K562 (cell line): ENCODE results near the gene SLC12A3. TPM values are rescaled to one million over a fixed set of nuclear protein-coding genes. Genes with fewer than 3 reads are reported as not detected.

Experiments used
- ATAC-seq: fragments of 200-7000 bp; cut with Tn5 transposase; 3 replicates; pipeline ENCODE4 v1.9.1; 2020; ENCODE audit warnings: moderate library complexity
- BruUV-seq: library from RNA; stranded (reverse); fragments of 400-500 nt; replicated peaks from 2 replicates; lab custom pipeline; 2021; lab: Mats Ljungman, UMichigan
- CTCF ChIA-PET: fragments of 300-600 bp; formaldehyde crosslinking; extraction: SDS; loops from one replicate; lab custom pipeline; 2021; ENCODE audit warnings: low intra/inter-chr PET ratio; lab: Yijun Ruan, JAX
- POLR2A ChIA-PET: fragments of 300-600, 350-650 bp; sonication (Branson Sonifier 250); formaldehyde crosslinking; extraction: SDS; loops from one replicate; lab custom pipeline; 2021; ENCODE audit warnings: antibody characterized with exemption, inconsistent platforms; lab: Yijun Ruan, JAX
- DNase-seq, 4 experiments: peaks; one replicate each; pipeline versions ENCODE4 v3.0.0 to v3.0.0-alpha.2; 2011 to 2018; ENCODE audit warnings: low spot score in 3 of 4, mixed read lengths in 3 of 4; ENCODE audit errors: extremely low read depth in 1 of 4
- FAIRE-seq: peaks from 2 replicates; lab custom pipeline; 2011; peaks lifted over from hg19 to GRCh38; lab: Jason Lieb, UNC
- H2AFZ ChIP-seq: 2 replicates; pipeline ENCODE4 v1.6.0; 2011; ENCODE audit warnings: low read depth, low read length, control low read depth, inconsistent platforms
- H3K27ac ChIP-seq: fragments of 200-600 bp; 3 replicates; pipeline ENCODE4 v1.8.0; 2011; ENCODE audit warnings: low read depth, mild to moderate bottlenecking, control low read depth, inconsistent platforms, low read length, moderate library complexity, mixed read lengths; ENCODE audit errors: extremely low read depth
- H3K27me3 ChIP-seq, 2 experiments: fragments of 300-600 bp in 1 of 2; 2 replicates in 1 of 2; 3 replicates in 1 of 2; pipeline versions ENCODE4 v1.6.0 to v1.8.0; 2011; ENCODE audit warnings: inconsistent platforms in 2 of 2, low read length in 2 of 2, mild to moderate bottlenecking in 1 of 2, mixed read lengths in 1 of 2, moderate library complexity in 1 of 2; ENCODE audit not compliant: control insufficient read depth in 2 of 2, insufficient read depth in 2 of 2
- H3K36me3 ChIP-seq: fragments of 300-600 bp; 3 replicates; pipeline ENCODE4 v1.8.0; 2011; ENCODE audit warnings: mild to moderate bottlenecking, low read length, inconsistent platforms; ENCODE audit not compliant: control insufficient read depth, insufficient read depth
- H3K4me1 ChIP-seq, 2 experiments: fragments of 200-600 bp in 1 of 2; replicated peaks in 1 of 2; 2 replicates in 1 of 2; 3 replicates in 1 of 2; pipeline versions ENCODE4 v1.5.1 to v1.8.0; 2011; ENCODE audit warnings: inconsistent platforms in 2 of 2, low read length in 2 of 2, mild to moderate bottlenecking in 1 of 2, mixed read lengths in 1 of 2, moderate library complexity in 1 of 2; ENCODE audit not compliant: control insufficient read depth in 2 of 2, insufficient read depth in 2 of 2
- H3K4me2 ChIP-seq: 2 replicates; pipeline ENCODE4 v1.6.1; 2011; ENCODE audit warnings: low read length, control low read depth, inconsistent platforms, mixed read lengths; ENCODE audit not compliant: insufficient read depth
- H3K4me3 ChIP-seq: fragments of 200-600 bp; sonication (generic), shearing (Covaris generic); 2 replicates; pipeline ENCODE4 v1.5.1; 2016; ENCODE audit warnings: control low read depth, inconsistent platforms
- H3K79me2 ChIP-seq: fragments of 200-600 bp; 3 replicates; pipeline ENCODE4 v1.8.0; 2011; ENCODE audit warnings: low read length, inconsistent platforms; ENCODE audit not compliant: control insufficient read depth, insufficient read depth
- H3K9ac ChIP-seq, 2 experiments: 2 replicates each; pipeline versions ENCODE4 v1.6.0 to v1.6.1; 2011; ENCODE audit warnings: low read depth in 2 of 2, low read length in 2 of 2, control low read depth in 1 of 2, inconsistent platforms in 1 of 2, mild to moderate bottlenecking in 1 of 2, mixed read lengths in 1 of 2; ENCODE audit not compliant: insufficient read depth in 1 of 2
- H3K9me1 ChIP-seq: one replicate; pipeline ENCODE4 v1.6.0; 2011; ENCODE audit warnings: inconsistent platforms, mild to moderate bottlenecking, low read length, moderate library complexity; ENCODE audit not compliant: control insufficient read depth, insufficient read depth
- H3K9me3 ChIP-seq: replicated peaks from 2 replicates; pipeline ENCODE4 v1.5.1; 2011; ENCODE audit warnings: low read depth, low read length, inconsistent platforms; ENCODE audit not compliant: control insufficient read depth, insufficient read depth
- H4K20me1 ChIP-seq: replicated peaks from 2 replicates; pipeline ENCODE4 v1.6.1; 2011; ENCODE audit warnings: low read length, inconsistent platforms, mixed read lengths; ENCODE audit not compliant: control insufficient read depth, insufficient read depth
- ETV1 ChIP-seq: fragments of 450-650 bp; conservative IDR thresholded peaks from 2 replicates; pipeline ENCODE4 v1.6.1; 2016; ENCODE audit warnings: missing genetic modification characterization, control low read depth, low read depth, missing compliant biosample characterization
- KDM5B ChIP-seq: fragments of 200-600 bp; sonication (generic); IDR thresholded peaks from 2 replicates; pipeline ENCODE4 v1.6.1; 2012; ENCODE audit warnings: low read depth, mild to moderate bottlenecking, moderate library complexity, low read length, control low read depth, inconsistent platforms; ENCODE audit not compliant: insufficient replicate concordance
- LARP7 ChIP-seq: fragments of 450-650 bp; IDR thresholded peaks from 2 replicates; pipeline ENCODE4 v1.6.1; 2016
- ZBTB26 ChIP-seq: fragments of 450-650 bp; formaldehyde crosslinking; IDR thresholded peaks from 2 replicates; pipeline ENCODE4 v1.4.0; 2022; ENCODE audit warnings: missing genetic modification characterization
- ZNF609 ChIP-seq: sonication (generic); formaldehyde crosslinking; IDR thresholded peaks from 2 replicates; pipeline ENCODE4 v1.8.1; 2023; ENCODE audit warnings: missing genetic modification reagents, mild to moderate bottlenecking, borderline replicate concordance
- WGBS: fragments of 100-300 bp; shearing (Covaris generic); methylation state at CpG from one replicate; pipeline ENCODE4 v1.1.6; 2016; ENCODE audit warnings: low coverage, mixed read lengths; ENCODE audit not compliant: insufficient coverage; ENCODE audit errors: missing lambda C conversion rate; 5-methylcytosine and 5-hydroxymethylcytosine counted together
- in situ Hi-C: fragments of 300-500 bp; cut with MboI; formaldehyde crosslinking; loops from 4 replicates; pipeline ENCODE4 v1.15.0; 2018; ENCODE audit warnings: inconsistent platforms, mixed read lengths
- intact Hi-C: fragments of 100-400 bp; cut with micrococcal nuclease; formaldehyde crosslinking; loops from 2 replicates; pipeline ENCODE4 v1.14.2; 2022
- polyA plus RNA-seq, 8 experiments: library from polyadenylated mRNA; depleted of rRNA in 4 of 8; stranded (reverse) in 5 of 8; unstranded in 3 of 8; fragments of >200 nt; fragmentation: Nextera tagmentation in 2 of 8; fragmentation: Illumina TruSeq in 1 of 8; extraction: Ambion mirVana in 2 of 8; extraction: Trizol in 1 of 8; gene quantifications; 2 replicates each; pipeline versions ENCODE4 v1.2.1 to v1.2.3, GENCODE V29; 2011 to 2014; ENCODE audit warnings: inconsistent platforms in 1 of 8, missing spikeins in 1 of 8
- total RNA-seq, 7 experiments: library from RNA; depleted of rRNA in 6 of 7; stranded (reverse); fragments of >200 nt in 6 of 7; fragmentation: Illumina TruSeq in 2 of 7; extraction: Trizol in 2 of 7; gene quantifications; 2 replicates each; pipeline versions ENCODE4 v1.2.1 to v1.2.3, GENCODE V29; 2011 to 2021; ENCODE audit warnings: low replicate concordance in 1 of 7
- TF ChIP-seq, protein P1 (sequence below): sonication (generic); formaldehyde crosslinking; IDR thresholded peaks from 2 replicates; pipeline ENCODE4 v1.8.0; 2022; ENCODE audit warnings: mild to moderate bottlenecking, missing genetic modification reagents, borderline replicate concordance

SLC12A3 gene
- total and polyA plus RNA-seq, 9 of the 15 experiments (the other 6 are each of a cell fraction or from before 2014, with no cell fraction given) = not detected

- no peak for DNase-seq
- FAIRE-seq = no peak
- intact Hi-C loops (no loop called here), in situ Hi-C loops (no loop called here)
- no peaks in the 10 kb centered on the region for H3K9me3 ChIP-seq
- peaks cover 0 to 4% of the 10 kb centered on the region in 2 experiments; a peak in 2 of 5 replicates for H3K4me1 ChIP-seq
- ATAC-seq = no peak
- H3K4me3 ChIP-seq = no peak overlapping the region
- H3K36me3 ChIP-seq = no peaks in the 10 kb centered on the region
- no peak overlapping the region for H3K4me2 ChIP-seq
- no TSS peak for BruUV-seq
- TF ChIP-seq LARP7 = no peak
- TF ChIP-seq KDM5B = no peak
- TF ChIP-seq ZNF609 (CRISPR knock-in tag) = no peak
- no peak for TF ChIP-seq ETV1 (tag)
- TF ChIP-seq, protein P1, sequence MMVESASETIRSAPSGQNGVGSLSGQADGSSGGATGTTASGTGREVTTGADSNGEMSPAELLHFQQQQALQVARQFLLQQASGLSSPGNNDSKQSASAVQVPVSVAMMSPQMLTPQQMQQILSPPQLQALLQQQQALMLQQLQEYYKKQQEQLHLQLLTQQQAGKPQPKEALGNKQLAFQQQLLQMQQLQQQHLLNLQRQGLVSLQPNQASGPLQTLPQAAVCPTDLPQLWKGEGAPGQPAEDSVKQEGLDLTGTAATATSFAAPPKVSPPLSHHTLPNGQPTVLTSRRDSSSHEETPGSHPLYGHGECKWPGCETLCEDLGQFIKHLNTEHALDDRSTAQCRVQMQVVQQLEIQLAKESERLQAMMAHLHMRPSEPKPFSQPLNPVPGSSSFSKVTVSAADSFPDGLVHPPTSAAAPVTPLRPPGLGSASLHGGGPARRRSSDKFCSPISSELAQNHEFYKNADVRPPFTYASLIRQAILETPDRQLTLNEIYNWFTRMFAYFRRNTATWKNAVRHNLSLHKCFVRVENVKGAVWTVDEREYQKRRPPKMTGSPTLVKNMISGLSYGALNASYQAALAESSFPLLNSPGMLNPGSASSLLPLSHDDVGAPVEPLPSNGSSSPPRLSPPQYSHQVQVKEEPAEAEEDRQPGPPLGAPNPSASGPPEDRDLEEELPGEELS (CRISPR knock-in tag) = no peak
- no peak for TF ChIP-seq ZBTB26
- peaks cover 12 to 32% of the 10 kb centered on the region in 2 experiments; a peak in 4 of 5 replicates for H3K27me3 ChIP-seq
- ChIA-PET POLR2A (no interaction called here), CTCF (no interaction called here)
- no peaks in the 10 kb centered on the region; the same call in 1 of the 2 replicates for H4K20me1 ChIP-seq
- H3K9ac ChIP-seq = no peak overlapping the region
- H2AFZ ChIP-seq = no peak overlapping the region
- 27% methylated on average over 11 of the region's 13 CpGs for WGBS
- H3K27ac ChIP-seq = no peak overlapping the region
- H3K9me1 ChIP-seq = no peaks in the 10 kb centered on the region
- H3K79me2 ChIP-seq = no peaks in the 10 kb centered on the region
These were observed 12.6 kb downstream of the SLC12A3 start for GRCh38 chr16:56877486-56878182.
